PC-9 (cell line): ENCODE data around the gene SIRPA. TPM values are rescaled to one million over a fixed set of nuclear protein-coding genes. Genes with fewer than 3 reads are reported as not detected.

Experiments used
- BruUV-seq: library from RNA; stranded (reverse); fragments of 400-500 nt; replicated peaks from 2 replicates; lab custom pipeline; 2021; lab: Mats Ljungman, UMichigan
- CTCF ChIA-PET: fragments of 300-600 bp; sonication (Branson Sonifier 250); formaldehyde crosslinking; loops from one replicate; lab custom pipeline; 2022; ENCODE audit warnings: antibody characterized with exemption; lab: Charles Lee
- POLR2A ChIA-PET: fragments of 300-600 bp; sonication (Branson Sonifier 250); formaldehyde crosslinking; loops from one replicate; lab custom pipeline; 2022; ENCODE audit warnings: antibody characterized with exemption; ENCODE audit not compliant: unreplicated experiment; lab: Charles Lee
- DNase-seq, 2 experiments: peaks; one replicate each; pipeline versions ENCODE4 v3.0.0 to v3.0.0-alpha.2; 2015 to 2022; ENCODE audit warnings: mixed read lengths in 1 of 2
- H2AFZ ChIP-seq: fragments of 200-600 bp; sonication (generic); 2 replicates; pipeline ENCODE4 v1.8.1; 2017; ENCODE audit warnings: antibody characterized with exemption
- H3F3A ChIP-seq: fragments of 200-600 bp; sonication (generic); 2 replicates; pipeline ENCODE4 v1.8.1; 2017; ENCODE audit warnings: antibody characterized with exemption, mild to moderate bottlenecking, low read depth; ENCODE audit not compliant: insufficient read depth
- H3K27ac ChIP-seq: fragments of 200-600 bp; sonication (generic); 2 replicates; pipeline ENCODE4 v1.6.1; 2016; ENCODE audit warnings: mixed run types
- H3K27me3 ChIP-seq: fragments of 200-600 bp; sonication (generic); 2 replicates; pipeline ENCODE4 v1.6.1; 2016; ENCODE audit warnings: low read depth, mixed run types; ENCODE audit not compliant: insufficient read depth
- H3K36me3 ChIP-seq: fragments of 200-600 bp; sonication (generic); 2 replicates; pipeline ENCODE4 v1.6.1; 2016; ENCODE audit warnings: low read depth, mixed run types
- H3K4me1 ChIP-seq: fragments of 200-600 bp; sonication (generic); replicated peaks from 2 replicates; pipeline ENCODE4 v1.6.1; 2016; ENCODE audit warnings: mixed run types; ENCODE audit not compliant: insufficient read depth
- H3K4me2 ChIP-seq: fragments of 200-600 bp; sonication (generic); 2 replicates; pipeline ENCODE4 v1.6.1; 2017; ENCODE audit warnings: mixed run types
- H3K4me3 ChIP-seq: fragments of 200-600 bp; sonication (generic); 2 replicates; pipeline ENCODE4 v1.6.1; 2016; ENCODE audit warnings: mixed run types
- H3K79me2 ChIP-seq: fragments of 200-600 bp; sonication (generic); 2 replicates; pipeline ENCODE4 v1.6.1; 2017; ENCODE audit warnings: low read depth, mixed run types
- H3K9me2 ChIP-seq: fragments of 200-600 bp; sonication (generic); 2 replicates; pipeline ENCODE4 v1.8.1; 2017; ENCODE audit warnings: mild to moderate bottlenecking; ENCODE audit not compliant: insufficient read depth
- H3K9me3 ChIP-seq: fragments of 200-600 bp; sonication (generic); 2 replicates; pipeline ENCODE4 v1.8.1; 2016; ENCODE audit warnings: low read depth; ENCODE audit not compliant: insufficient read depth
- H4K20me1 ChIP-seq: fragments of 200-600 bp; sonication (generic); 2 replicates; pipeline ENCODE4 v1.8.1; 2017; ENCODE audit not compliant: insufficient read depth
- CTCF ChIP-seq: fragments of 200-600 bp; sonication (generic); conservative IDR thresholded peaks from 2 replicates; pipeline ENCODE4 v1.6.1; 2017; ENCODE audit warnings: mixed run types, antibody characterized with exemption, mild to moderate bottlenecking, moderate library complexity
- EZH2 ChIP-seq: fragments of 200-600 bp; sonication (generic); IDR thresholded peaks from 2 replicates; pipeline ENCODE4 v1.8.0; 2017; ENCODE audit warnings: antibody characterized with exemption, low read depth
- intact Hi-C: fragments of 100-400 bp; cut with micrococcal nuclease; formaldehyde crosslinking; loops from one replicate; pipeline ENCODE4 v1.10.0; 2022; ENCODE audit not compliant: unreplicated experiment
- total RNA-seq: library from RNA; stranded (reverse); gene quantifications from 2 replicates; pipeline ENCODE4 v1.2.3, GENCODE V29; 2021

The SIRPA gene
- total RNA-seq, 1 experiment from 2014 or later: 18.4 TPM

GRCh38 chr20:1863296-1863695 lies 31.9 kb upstream of the SIRPA start:
- Histone ChIP-seq H3K4me2 (no peak overlapping the region), H3K27ac (no peak overlapping the region), H3K4me1 (peaks cover 5% of the 10 kb centered on the region; the same call in 1 of the 2 replicates), H3K4me3 (no peak overlapping the region), H2AFZ (no peak overlapping the region), H3K79me2 (no peaks in the 10 kb centered on the region), H3K27me3 (no peaks in the 10 kb centered on the region), H3F3A (no peaks in the 10 kb centered on the region), H3K9me3 (no peaks in the 10 kb centered on the region), H3K36me3 (no peaks in the 10 kb centered on the region), H3K9me2 (no peaks in the 10 kb centered on the region), H4K20me1 (no peaks in the 10 kb centered on the region)
- no peak for DNase-seq
- TF ChIP-seq EZH2 (no peak), CTCF (no peak)
- ChIA-PET POLR2A (no interaction called here), CTCF (no interaction called here)
- intact Hi-C loops: no loop called here
- BruUV-seq: no TSS peak

GRCh38 chr20:1866834-1867233 lies 28.4 kb upstream of the SIRPA start:
- TF ChIP-seq EZH2 (no peak), CTCF (no peak)
- Histone ChIP-seq H3K4me1 (peaks cover 5% of the 10 kb centered on the region; the same call in 1 of the 2 replicates), H3K27me3 (no peaks in the 10 kb centered on the region), H3F3A (no peaks in the 10 kb centered on the region), H3K27ac (no peak overlapping the region), H3K4me2 (no peak overlapping the region; the same call in 1 of the 2 replicates), H2AFZ (no peak overlapping the region), H3K36me3 (no peaks in the 10 kb centered on the region), H3K4me3 (no peak overlapping the region), H3K9me2 (no peaks in the 10 kb centered on the region), H3K79me2 (no peaks in the 10 kb centered on the region), H3K9me3 (no peaks in the 10 kb centered on the region), H4K20me1 (no peaks in the 10 kb centered on the region)
- DNase-seq: no peak
- POLR2A ChIA-PET: no interaction called here
- no TSS peak for BruUV-seq
- intact Hi-C loops: no loop called here
- CTCF ChIA-PET: interaction anchor here (0.6 kb wide), 1 partner anchor 130 kb away, joined by 3 read pairs; no protein-coding TSS in a partner anchor

GRCh38 chr20:1867495-1868260 lies 27.5 kb upstream of the SIRPA start:
- Histone ChIP-seq H3K4me3 (no peak overlapping the region), H3K27ac (no peak overlapping the region), H3K36me3 (no peaks in the 10 kb centered on the region), H3F3A (no peaks in the 10 kb centered on the region), H3K79me2 (no peaks in the 10 kb centered on the region), H3K4me1 (peaks cover 5% of the 10 kb centered on the region; the same call in 1 of the 2 replicates), H3K9me3 (no peaks in the 10 kb centered on the region), H3K9me2 (no peaks in the 10 kb centered on the region), H3K27me3 (no peaks in the 10 kb centered on the region), H3K4me2 (no peak overlapping the region), H4K20me1 (no peaks in the 10 kb centered on the region), H2AFZ (no peak overlapping the region)
- TF ChIP-seq CTCF (no peak), EZH2 (no peak)
- BruUV-seq: no TSS peak
- DNase-seq: no peak
- POLR2A ChIA-PET: no interaction called here
- intact Hi-C loops: no loop called here
- CTCF ChIA-PET: interaction anchor here (0.6 kb wide), 1 partner anchor 129 kb away, joined by 3 read pairs; no protein-coding TSS in a partner anchor
